SJSA1 (cell line): ENCODE measurements around the gene SOCS3. TPM values are rescaled to one million over a fixed set of nuclear protein-coding genes. Genes with fewer than 3 reads are reported as not detected.

Experiments used
- DNase-seq, 2 experiments: peaks; one replicate each; pipeline ENCODE4 v3.0.0-alpha.2; 2015 to 2020; ENCODE audit warnings: low spot score in 2 of 2, low read depth in 1 of 2
- H3K27ac ChIP-seq: fragments of 250-450 bp; sonication (Bioruptor Pico); 2 replicates; pipeline ENCODE4 v1.5.1; 2020; ENCODE audit warnings: mild to moderate bottlenecking, moderate library complexity
- H3K27me3 ChIP-seq: fragments of 250-450 bp; sonication (Bioruptor Pico); replicated peaks from 2 replicates; pipeline ENCODE4 v1.5.1; 2020; ENCODE audit warnings: mild to moderate bottlenecking, moderate library complexity
- H3K36me3 ChIP-seq: fragments of 250-450 bp; sonication (Bioruptor Pico); 2 replicates; pipeline ENCODE4 v1.5.1; 2020; ENCODE audit warnings: mild to moderate bottlenecking
- H3K4me1 ChIP-seq: fragments of 250-450 bp; sonication (Bioruptor Pico); replicated peaks from 2 replicates; pipeline ENCODE4 v1.6.1; 2021; ENCODE audit warnings: mild to moderate bottlenecking
- H3K4me3 ChIP-seq: fragments of 250-450 bp; sonication (Bioruptor Pico); 2 replicates; pipeline ENCODE4 v1.5.1; 2020; ENCODE audit warnings: mild to moderate bottlenecking
- H3K9me3 ChIP-seq: fragments of 250-450 bp; sonication (Bioruptor Pico); replicated peaks from 2 replicates; pipeline ENCODE4 v1.5.1; 2020; ENCODE audit warnings: mild to moderate bottlenecking
- total RNA-seq: library from RNA; depleted of rRNA; stranded (reverse); fragments of >200 nt; shearing (Covaris generic); gene quantifications from 2 replicates; pipeline ENCODE4 v1.2.3, GENCODE V29; 2014

Gene SOCS3
- total RNA-seq, 1 experiment from 2014 or later = 71.9 TPM

GRCh38 chr17:78368854-78369495 lies 9.1 kb upstream of the SOCS3 start:
- Histone ChIP-seq H3K36me3 (no peaks in the 10 kb centered on the region), H3K4me1 (peaks cover 55% of the 10 kb centered on the region), H3K4me3 (no peak overlapping the region), H3K27ac (no peak overlapping the region), H3K9me3 (no peaks in the 10 kb centered on the region), H3K27me3 (no peaks in the 10 kb centered on the region)
- DNase-seq = no peak

GRCh38 chr17:78368348-78368747 lies 8.5 kb upstream of the SOCS3 start:
- Histone ChIP-seq H3K27ac (no peak overlapping the region), H3K4me1 (peaks cover 54% of the 10 kb centered on the region), H3K4me3 (no peak overlapping the region), H3K36me3 (no peaks in the 10 kb centered on the region), H3K9me3 (no peaks in the 10 kb centered on the region), H3K27me3 (no peaks in the 10 kb centered on the region)
- no peak for DNase-seq

- Histone ChIP-seq H3K9me3 (no peaks in the 10 kb centered on the region), H3K27me3 (no peaks in the 10 kb centered on the region), H3K27ac (no peak overlapping the region), H3K4me3 (no peak overlapping the region), H3K4me1 (peaks cover 45% of the 10 kb centered on the region), H3K36me3 (no peaks in the 10 kb centered on the region)
- no peak for DNase-seq
These were observed 7.3 kb upstream of the SOCS3 start for GRCh38 chr17:78367193-78367592.

- Histone ChIP-seq H3K9me3 (no peaks in the 10 kb centered on the region), H3K36me3 (no peaks in the 10 kb centered on the region), H3K4me3 (no peak overlapping the region), H3K27ac (peak overlapping the region; percentile 73), H3K4me1 (peaks cover 43% of the 10 kb centered on the region), H3K27me3 (no peaks in the 10 kb centered on the region)
- DNase-seq = no peak
These were observed 6.4 kb upstream of the SOCS3 start for GRCh38 chr17:78366109-78366848.

- peaks cover 47% of the 10 kb centered on the region for H3K4me1 ChIP-seq
- H3K4me3 ChIP-seq = no peak overlapping the region
- H3K9me3 ChIP-seq = no peaks in the 10 kb centered on the region
- no peaks in the 10 kb centered on the region for H3K36me3 ChIP-seq
- peak; percentile 93 to 94 for DNase-seq
- peak overlapping the region; percentile 73 for H3K27ac ChIP-seq
- H3K27me3 ChIP-seq = no peaks in the 10 kb centered on the region
These were observed 5.8 kb upstream of the SOCS3 start for GRCh38 chr17:78365561-78366108.

- DNase-seq = peak; percentile 62 to 72
- H3K4me1 ChIP-seq = peaks cover 43% of the 10 kb centered on the region
- H3K9me3 ChIP-seq = no peaks in the 10 kb centered on the region
These were observed 4.8 kb upstream of the SOCS3 start for GRCh38 chr17:78364436-78365281.

GRCh38 chr17:78362671-78363070 lies 2.8 kb upstream of the SOCS3 start:
- Histone ChIP-seq H3K9me3 (no peaks in the 10 kb centered on the region), H3K4me3 (no peak overlapping the region), H3K4me1 (peaks cover 52% of the 10 kb centered on the region), H3K27ac (no peak overlapping the region), H3K27me3 (no peaks in the 10 kb centered on the region), H3K36me3 (peaks cover 22% of the 10 kb centered on the region)
- no peak for DNase-seq

More at GRCh38 chr17:78364436-78365281, 4.8 kb upstream of the SOCS3 start:
- no peak overlapping the region for H3K4me3 ChIP-seq
- H3K27ac ChIP-seq = peak overlapping the region; percentile 73
- no peaks in the 10 kb centered on the region for H3K27me3 ChIP-seq
- H3K36me3 ChIP-seq = peaks cover 3% of the 10 kb centered on the region

GRCh38 chr17:78362232-78362631 lies 2.4 kb upstream of the SOCS3 start:
- no peak overlapping the region for H3K27ac ChIP-seq
- no peaks in the 10 kb centered on the region for H3K9me3 ChIP-seq
- H3K4me3 ChIP-seq = no peak overlapping the region
- H3K4me1 ChIP-seq = peaks cover 55% of the 10 kb centered on the region
- no peak for DNase-seq
- no peaks in the 10 kb centered on the region for H3K27me3 ChIP-seq
- peaks cover 27% of the 10 kb centered on the region for H3K36me3 ChIP-seq

GRCh38 chr17:78361225-78361701 lies 1.4 kb upstream of the SOCS3 start:
- no peak overlapping the region for H3K4me3 ChIP-seq
- H3K9me3 ChIP-seq = no peaks in the 10 kb centered on the region
- DNase-seq = no peak
- peaks cover 35% of the 10 kb centered on the region for H3K36me3 ChIP-seq
- no peak overlapping the region for H3K27ac ChIP-seq
- H3K27me3 ChIP-seq = no peaks in the 10 kb centered on the region
- peaks cover 53% of the 10 kb centered on the region for H3K4me1 ChIP-seq

GRCh38 chr17:78360371-78361224 lies 721 bp upstream of the SOCS3 start:
- Histone ChIP-seq H3K4me1 (peaks cover 53% of the 10 kb centered on the region), H3K27me3 (no peaks in the 10 kb centered on the region), H3K36me3 (peaks cover 41% of the 10 kb centered on the region), H3K9me3 (no peaks in the 10 kb centered on the region), H3K4me3 (peak overlapping the region; percentile 89), H3K27ac (peak overlapping the region; percentile 63)
- peak; percentile 96 to 97 for DNase-seq

- peak overlapping the region; percentile 89 for H3K4me3 ChIP-seq
- H3K27me3 ChIP-seq = no peaks in the 10 kb centered on the region
- DNase-seq = peak; percentile 74 to 88
- H3K27ac ChIP-seq = peak overlapping the region; percentile 80
- H3K36me3 ChIP-seq = peaks cover 53% of the 10 kb centered on the region
- H3K9me3 ChIP-seq = no peaks in the 10 kb centered on the region
- H3K4me1 ChIP-seq = peaks cover 53% of the 10 kb centered on the region
These were observed 418 bp downstream of the SOCS3 start for GRCh38 chr17:78359321-78359996.

GRCh38 chr17:78358538-78359320 lies 1.1 kb downstream of the SOCS3 start:
- peaks cover 56% of the 10 kb centered on the region for H3K4me1 ChIP-seq
- H3K9me3 ChIP-seq = no peaks in the 10 kb centered on the region
- H3K27ac ChIP-seq = peak overlapping the region; percentile 80
- H3K27me3 ChIP-seq = no peaks in the 10 kb centered on the region
- DNase-seq = peak; percentile 62 to 74
- peak overlapping the region; percentile 89 for H3K4me3 ChIP-seq
- peaks cover 59% of the 10 kb centered on the region for H3K36me3 ChIP-seq
